Stimulated activated CD8-positive, alpha-beta memory T cell treated with anti-CD3 and anti-CD28 coated beads, Interleukin-12 subunit alpha, Interleukin-12 subunit beta, amount 100 ng/mL, for 1 hour (primary cell): Measurements from ENCODE around the gene FIBP.

ENCODE experiments used
- DNase-seq: peaks from one replicate; pipeline ENCODE4 v3.0.0-alpha.2; 2020; ENCODE audit warnings: low read depth

FIBP gene

DNA sequence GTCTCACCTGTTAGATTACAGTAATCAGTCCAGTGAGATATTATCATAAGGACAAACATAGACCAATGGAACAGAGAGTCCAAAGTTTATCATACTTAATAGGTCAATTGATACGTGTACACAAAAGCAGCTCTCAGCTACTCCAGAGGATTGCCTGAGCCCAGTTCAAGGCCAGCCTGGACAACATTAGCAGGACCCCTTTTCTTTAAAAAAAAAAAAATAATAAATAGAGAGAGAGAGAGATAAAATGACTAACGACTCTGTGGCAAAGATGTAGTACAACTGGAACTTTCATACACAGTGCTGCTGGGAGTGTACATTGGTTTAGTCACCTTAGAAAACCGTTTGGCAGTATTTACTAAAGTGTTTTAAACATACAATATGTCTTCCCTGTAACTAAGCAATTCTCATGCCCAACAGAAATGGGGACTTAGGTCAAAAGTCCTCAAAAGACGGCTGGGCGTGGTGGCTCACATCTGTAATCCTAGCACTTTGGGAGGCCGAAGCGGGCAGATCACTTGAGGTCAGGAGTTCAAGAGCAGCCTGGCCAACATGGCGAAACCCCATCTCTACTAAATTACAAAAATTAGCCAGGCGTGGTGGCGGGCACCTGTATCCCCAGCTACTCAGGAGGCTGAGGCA lies 43.9 kb downstream of the FIBP start:
- no peak for DNase-seq

- DNase-seq = no peak
Measured at GRCh38 chr11:65843811-65844210, 44.5 kb downstream of the FIBP start.

DNA sequence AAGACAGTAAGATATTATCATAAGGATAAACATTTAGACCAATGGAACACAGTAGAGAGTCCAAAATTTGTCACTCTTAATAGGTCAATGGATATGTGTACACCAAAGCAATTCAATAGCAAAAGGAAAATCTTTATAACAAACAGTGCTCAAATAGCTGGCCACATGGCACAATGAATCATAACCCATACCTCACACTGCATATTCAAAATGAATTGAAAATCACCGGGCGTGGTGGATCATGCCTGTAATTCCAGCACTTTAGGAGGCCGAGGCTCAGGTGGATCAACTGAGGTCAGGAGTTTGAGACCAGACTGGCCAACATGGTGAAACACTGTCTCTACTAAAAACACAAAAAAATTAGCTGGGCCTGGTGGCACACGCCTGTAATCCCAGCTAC lies 46.1 kb downstream of the FIBP start:
- DNase-seq = no peak

DNA sequence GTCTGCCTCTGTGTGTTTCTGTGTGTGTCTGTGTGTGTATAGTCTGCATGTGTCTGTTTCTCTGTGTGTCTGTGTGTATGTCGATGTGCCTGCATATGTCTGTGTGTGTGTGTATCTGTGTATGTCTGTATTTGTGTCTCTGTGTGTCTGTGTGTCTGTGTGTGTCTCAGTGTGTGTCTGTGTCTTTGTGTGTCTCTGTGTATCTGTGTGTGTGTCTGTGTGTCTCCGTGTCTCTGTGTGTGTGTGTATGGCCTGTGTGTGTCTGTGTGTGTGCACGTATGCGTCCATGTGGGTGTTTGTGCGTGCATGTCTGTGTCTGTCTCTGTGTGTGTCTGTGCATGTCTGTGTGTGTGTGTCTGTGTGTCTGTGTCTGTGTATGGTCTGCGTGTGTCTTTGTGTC lies 54.1 kb downstream of the FIBP start:
- DNase-seq = no peak
